ENCODE data around the gene NCS1.
"Not testable (repeated sequence)": the region's sequence is repeated elsewhere in the genome, so short reads cannot be mapped to it uniquely, and the experiment has no call there.

Gene NCS1

GRCh38 chr9:130239741-130240241, 67.6 kb downstream of the NCS1 start:
- DNase-seq (ENCODE audit: low spot score): no peak

GRCh38 chr9:130240410-130241197, 68.4 kb downstream of the NCS1 start:
- peak; percentile 75 for DNase-seq (ENCODE audit: low spot score)

- no peak for DNase-seq (ENCODE audit: low spot score)
These were observed 69.0 kb downstream of the NCS1 start for GRCh38 chr9:130241198-130241535.

DNA sequence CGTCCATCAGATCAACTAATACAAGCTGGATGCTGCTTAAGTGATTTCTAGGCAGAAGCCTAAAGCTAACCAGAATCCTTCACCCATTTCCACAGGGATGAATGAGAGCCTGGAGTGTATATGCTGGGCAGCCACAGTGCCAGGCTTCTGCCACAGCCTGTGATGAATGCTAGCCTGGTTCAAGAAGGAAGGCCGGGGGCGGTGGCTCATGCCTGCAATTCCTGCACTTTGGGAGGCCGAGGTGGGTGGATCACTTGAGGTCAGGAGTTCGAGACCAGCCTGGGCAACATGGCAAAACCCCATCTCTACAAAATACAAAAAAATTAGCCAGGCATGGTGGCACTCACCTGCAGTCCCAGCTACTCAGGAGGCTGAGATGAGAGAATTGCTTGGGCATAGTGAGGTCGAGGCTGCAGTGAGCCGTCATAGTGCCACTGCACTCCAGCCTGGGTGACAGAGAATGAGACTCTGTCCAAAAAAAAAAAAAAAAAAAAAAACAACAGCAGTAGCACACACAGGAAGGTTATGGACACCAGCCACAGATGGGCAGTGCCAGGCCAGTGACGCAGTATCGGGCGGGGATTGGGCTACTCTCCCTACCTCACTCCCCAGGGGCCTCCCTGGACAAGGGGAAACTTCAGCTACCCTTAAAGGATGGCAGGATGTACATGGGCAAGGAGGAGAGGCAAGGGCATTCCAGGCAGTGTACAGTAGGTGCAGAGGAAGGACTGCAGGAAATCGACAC, 70.2 kb downstream of the NCS1 start:
- no peak for DNase-seq (ENCODE audit: low spot score)

GRCh38 chr9:130243015-130243881, 71.0 kb downstream of the NCS1 start:
- DNase-seq (ENCODE audit: low spot score): peak; percentile 64

DNA sequence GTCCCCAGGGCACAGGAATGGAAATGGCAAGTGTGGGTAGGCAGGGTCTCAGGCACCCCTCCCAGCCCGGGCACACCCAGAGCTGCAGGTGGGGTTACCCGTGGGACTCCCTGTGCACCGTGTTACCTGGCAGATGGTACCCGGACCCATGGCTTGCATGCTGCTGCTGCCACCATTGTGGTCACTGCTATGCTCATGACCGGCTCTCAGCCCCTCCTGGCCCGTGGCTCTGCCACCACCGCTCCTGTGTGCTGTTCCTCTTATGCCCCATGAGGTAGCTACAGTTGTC, 71.6 kb downstream of the NCS1 start:
- DNase-seq (ENCODE audit: low spot score): no peak

DNA sequence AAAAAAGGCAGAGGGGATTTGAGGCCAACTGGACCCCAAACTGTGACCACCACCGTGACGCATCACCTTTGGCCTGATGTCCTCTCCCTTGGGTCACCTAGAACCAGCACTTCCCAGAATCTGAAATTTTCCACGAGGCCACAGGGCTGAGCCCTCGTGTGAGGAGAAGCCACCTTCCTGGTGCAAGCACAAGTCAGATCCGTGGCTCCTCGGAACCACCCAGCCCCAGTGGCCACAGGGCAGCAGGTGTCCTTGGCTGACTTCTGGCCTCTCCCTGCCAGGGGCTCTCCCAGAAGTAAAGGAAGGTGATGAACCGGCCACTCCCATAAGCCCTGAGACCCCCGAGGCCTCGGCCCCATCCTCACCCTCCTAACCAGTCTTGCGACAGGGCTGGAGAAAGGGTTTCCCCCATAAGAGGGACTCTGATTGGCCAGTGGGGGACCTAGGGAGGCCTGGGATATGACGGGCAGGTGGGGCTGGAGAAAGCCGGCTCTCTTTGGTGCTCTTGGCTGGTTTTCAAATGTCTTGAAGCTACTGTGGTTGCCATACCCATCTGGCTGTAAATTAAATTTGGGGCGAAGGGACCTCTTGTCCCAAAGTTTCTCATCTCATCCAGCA, 72.5 kb downstream of the NCS1 start:
- DNase-seq (ENCODE audit: low spot score): no peak

GRCh38 chr9:130245474-130245873, 73.3 kb downstream of the NCS1 start:
- no peak for DNase-seq (ENCODE audit: low spot score)

GRCh38 chr9:130246126-130246525, 73.9 kb downstream of the NCS1 start:
- DNase-seq (ENCODE audit: low spot score): no peak

DNA sequence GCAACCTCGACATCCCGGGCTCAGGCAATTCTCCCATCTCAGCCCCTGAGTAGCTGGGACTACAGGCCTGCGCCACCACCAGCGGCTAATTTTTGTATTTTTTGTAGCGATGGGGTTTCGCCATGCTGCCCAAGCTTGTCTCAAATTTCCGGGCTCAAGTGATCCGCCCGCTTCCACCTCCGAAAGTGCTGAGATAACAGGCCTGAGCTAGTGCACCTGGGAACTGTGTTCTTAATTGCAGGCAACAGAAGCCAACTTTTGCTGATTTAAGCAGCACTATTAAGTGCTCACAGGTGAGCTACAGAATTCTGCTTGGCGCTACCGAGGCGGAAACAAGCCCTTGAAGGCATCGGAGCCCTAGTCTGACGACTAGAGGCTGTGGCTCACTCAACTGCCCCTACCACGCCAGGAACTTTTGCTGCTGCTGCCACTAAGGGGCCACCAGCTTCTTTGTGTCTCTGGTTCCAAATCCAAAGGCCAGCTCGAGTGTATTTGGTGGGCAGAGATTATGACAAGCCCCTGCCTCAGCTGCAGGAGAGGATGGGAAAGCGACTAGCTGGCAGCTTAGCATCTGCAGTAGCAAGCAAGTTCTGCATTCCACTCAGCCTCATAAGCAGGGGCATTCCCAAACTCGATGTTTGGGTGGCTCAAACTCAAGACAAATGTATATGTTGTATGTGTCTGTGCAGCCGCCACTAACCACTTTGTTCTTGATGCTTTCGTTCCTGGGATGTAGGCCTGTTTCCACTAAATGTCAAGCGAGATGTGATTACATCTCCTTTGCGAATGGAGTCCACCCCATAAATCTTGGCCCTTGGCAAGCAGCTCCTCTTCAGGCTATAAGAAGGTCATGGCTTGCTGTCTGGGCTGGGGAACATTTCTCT, 82.8 kb downstream of the NCS1 start:
- DNase-seq (ENCODE audit: low spot score): no peak

GRCh38 chr9:130255631-130256134, 83.5 kb downstream of the NCS1 start:
- DNase-seq (ENCODE audit: low spot score): no peak

- no peak for DNase-seq (ENCODE audit: low spot score)
These were observed 84.4 kb downstream of the NCS1 start for GRCh38 chr9:130256644-130257043.

DNA sequence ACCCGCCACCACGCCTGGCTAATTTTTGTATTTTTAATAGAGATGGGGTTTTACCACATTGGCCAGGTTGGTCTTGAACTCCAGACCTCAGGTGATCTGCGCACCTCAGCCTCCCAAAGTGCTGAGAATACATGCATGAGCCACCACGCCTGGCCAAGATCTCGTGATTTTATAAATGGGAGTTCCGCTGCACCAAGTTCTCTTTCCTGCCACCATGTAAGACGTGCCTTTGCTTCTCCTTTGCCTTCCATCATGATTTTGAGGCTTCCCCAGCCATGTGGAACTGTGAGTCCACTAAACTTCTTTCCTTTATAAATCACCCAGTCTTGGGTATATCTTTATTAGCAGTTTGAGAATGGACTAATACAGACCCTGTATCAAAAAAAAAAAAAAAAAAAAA, 85.9 kb downstream of the NCS1 start:
- DNase-seq (ENCODE audit: low spot score): not testable (repeated sequence)

DNA sequence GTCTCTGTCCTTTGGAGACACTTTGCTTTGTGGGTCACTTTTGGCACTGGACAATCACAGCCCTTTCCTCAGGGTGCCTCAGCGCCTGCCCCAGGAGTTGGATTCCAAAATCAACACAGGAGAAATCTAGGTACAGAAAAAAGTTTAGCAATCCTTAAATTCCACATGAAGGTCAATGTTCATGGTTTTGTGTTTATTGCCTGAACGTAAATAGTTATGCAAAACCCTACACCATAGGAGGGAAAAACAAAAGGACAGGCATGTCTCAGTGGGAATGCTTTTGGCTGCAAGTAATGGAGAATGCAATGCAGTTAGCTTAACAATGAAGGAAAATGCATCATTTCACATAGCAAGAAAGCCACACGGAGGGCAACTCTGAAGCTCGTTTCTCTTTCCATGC, 86.8 kb downstream of the NCS1 start:
- no peak for DNase-seq (ENCODE audit: low spot score)

DNA sequence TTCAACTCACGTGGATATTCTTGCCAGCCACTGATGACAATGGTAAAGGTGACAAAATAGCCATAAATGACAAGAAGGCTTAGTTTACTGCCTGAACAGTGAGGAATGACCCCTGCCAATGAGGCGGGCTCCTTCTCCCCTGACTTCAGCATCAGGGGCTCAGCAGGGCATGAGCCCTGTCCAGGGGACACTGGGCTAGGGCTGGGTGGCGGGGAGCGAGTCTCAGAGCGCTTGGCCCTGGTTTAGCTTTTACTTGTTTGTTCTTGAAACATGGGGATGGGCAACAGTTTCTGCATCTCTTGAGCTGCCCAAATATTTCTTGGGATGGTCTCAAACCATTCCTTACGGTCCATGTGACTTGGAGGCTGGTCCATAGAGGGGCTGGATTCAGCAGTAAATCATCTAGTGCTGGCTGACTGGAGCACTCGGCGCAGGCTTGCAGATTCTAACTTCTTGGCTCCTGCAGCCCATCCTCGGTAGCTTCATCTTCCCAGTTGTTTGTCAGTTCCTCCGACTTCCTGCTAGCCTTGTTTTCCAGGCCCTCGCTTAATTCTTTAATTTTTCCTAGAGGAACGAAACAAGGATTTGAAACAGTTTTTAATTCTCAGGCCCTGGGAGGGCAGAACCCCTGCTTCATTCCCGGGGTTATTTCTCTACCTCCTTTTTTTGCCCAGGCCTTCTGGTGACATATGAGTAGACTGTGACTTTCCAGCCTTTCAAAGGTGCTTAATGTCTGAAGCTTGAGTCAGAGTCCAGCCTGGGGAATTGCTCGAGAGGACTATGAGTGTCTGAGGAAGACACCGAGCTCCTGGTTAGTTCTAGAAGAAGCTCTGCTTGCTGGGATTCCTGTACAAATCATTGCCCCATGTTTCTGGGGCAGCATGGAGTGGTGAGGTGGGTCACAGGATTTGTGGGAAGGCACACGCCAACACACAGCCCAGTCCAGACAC, 88.9 kb downstream of the NCS1 start:
- no peak for DNase-seq (ENCODE audit: low spot score)

DNA sequence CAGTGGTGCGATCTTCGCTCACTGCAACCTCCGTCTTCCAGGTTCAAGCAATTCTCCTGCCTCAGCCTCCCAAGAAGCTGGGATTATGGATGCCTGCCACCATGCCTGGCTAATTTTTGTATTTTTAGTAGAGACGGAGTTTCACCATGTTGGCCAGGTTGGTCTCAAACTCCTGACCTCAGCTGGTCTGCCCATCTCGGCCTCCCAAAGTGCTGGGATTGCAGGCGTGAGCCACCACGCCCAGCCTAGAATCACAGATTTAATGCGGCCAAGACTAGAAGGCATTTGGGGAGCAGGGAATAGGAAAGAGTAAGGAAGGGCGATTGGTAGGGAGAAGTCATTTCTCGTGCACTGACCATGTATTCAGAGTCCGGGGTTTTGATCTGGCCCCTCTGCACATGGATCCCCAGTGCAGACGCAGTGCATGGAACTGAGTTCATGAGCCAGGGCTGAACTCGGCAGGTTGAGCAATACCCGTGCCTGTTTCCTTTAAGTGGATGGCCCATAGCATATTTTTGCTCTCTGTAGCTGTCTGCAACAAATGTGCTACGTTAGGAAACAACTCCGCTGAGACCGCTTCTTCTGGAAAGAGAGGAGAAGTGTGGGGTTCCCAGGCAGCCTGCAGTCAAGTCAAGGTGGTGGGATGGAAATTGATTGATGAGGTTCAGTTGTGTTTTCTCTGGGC, 90.0 kb downstream of the NCS1 start:
- no peak for DNase-seq (ENCODE audit: low spot score)

GRCh38 chr9:130262771-130263170, 90.6 kb downstream of the NCS1 start:
- DNase-seq (ENCODE audit: low spot score): no peak

DNA sequence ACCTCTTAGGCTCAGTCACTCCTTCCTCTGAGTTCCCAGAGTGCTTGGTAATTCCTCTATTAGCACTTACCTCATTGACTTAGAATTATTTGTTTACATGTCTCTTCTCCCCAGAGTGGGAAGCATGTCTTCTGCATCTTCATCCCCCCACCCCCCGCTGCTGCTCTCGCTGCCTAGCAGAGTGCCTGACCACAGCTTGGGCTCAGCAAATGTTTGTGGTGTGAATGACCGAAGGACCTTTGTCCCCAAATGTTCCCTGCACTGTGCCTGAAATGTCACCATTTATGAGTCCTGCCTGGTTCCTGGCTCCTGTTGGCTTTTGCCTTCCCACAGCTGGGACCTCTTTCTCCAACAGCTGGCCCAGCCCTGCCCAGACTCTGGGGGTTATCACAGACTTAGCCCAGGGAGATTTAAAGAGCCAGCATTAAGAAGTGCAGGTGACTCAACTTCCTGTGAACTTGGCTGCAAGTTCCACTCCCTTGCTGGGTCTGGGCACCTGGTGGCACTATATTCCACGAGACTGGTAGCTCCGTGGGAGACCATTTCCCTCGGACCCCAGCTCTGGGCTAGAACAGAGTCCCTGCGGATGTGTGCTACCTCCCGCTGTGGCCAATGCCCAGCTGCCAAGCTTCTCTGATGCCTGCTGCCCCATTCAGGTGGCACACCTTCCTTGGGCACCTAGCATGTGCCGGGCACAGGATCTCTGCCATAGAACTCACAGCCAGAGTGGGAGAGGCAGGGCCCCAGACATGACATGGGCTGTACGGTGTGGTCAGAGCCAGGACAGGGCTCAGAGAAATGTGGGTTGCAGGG, 91.6 kb downstream of the NCS1 start:
- DNase-seq (ENCODE audit: low spot score): peak; percentile 34

All from SW480 (cell line).